ENCODE results near the gene TBCK.

TBCK gene

GRCh38 chr4:106034751-106035150, 281.3 kb downstream of the TBCK start:
- TF ChIP-seq PAX5 (IDR thresholded peaks at IDR 0.05; ENCODE audit: insufficient read depth, low read length, severe bottlenecking) (no peak), POU2F2 (IDR thresholded peaks at IDR 0.05; ENCODE audit: low read depth, low read length) (no peak), TAF1 (IDR thresholded peaks at IDR 0.05; ENCODE audit: low read depth, low read length) (no peak), POLR2A (IDR thresholded peaks at IDR 0.05; ENCODE audit: low read depth, low read length) (no peak), SPI1 (IDR thresholded peaks at IDR 0.05; ENCODE audit: low read depth, low read length) (no peak), POLR2AphosphoS5 (IDR thresholded peaks at IDR 0.05; ENCODE audit: low read depth, low read length) (no peak)
- DNase-seq (ENCODE audit: insufficient read length, low spot score), result no peak
- FAIRE-seq, result no peak

- TF ChIP-seq SPI1 (IDR thresholded peaks at IDR 0.05; ENCODE audit: low read depth, low read length), result no peak
- TF ChIP-seq PAX5 (IDR thresholded peaks at IDR 0.05; ENCODE audit: insufficient read depth, low read length, severe bottlenecking), result no peak
- TF ChIP-seq POLR2A (IDR thresholded peaks at IDR 0.05; ENCODE audit: low read depth, low read length), result no peak
- TF ChIP-seq POU2F2 (IDR thresholded peaks at IDR 0.05; ENCODE audit: low read depth, low read length), result no peak
- TF ChIP-seq POLR2AphosphoS5 (IDR thresholded peaks at IDR 0.05; ENCODE audit: low read depth, low read length), result no peak
- no peak for TF ChIP-seq TAF1 (IDR thresholded peaks at IDR 0.05; ENCODE audit: low read depth, low read length)
- DNase-seq (ENCODE audit: insufficient read length, low spot score), result no peak
- no peak for FAIRE-seq
These were observed 281.8 kb downstream of the TBCK start for GRCh38 chr4:106034220-106034619.

- no peak for TF ChIP-seq POU2F2 (IDR thresholded peaks at IDR 0.05; ENCODE audit: low read depth, low read length)
- no peak for TF ChIP-seq TAF1 (IDR thresholded peaks at IDR 0.05; ENCODE audit: low read depth, low read length)
- TF ChIP-seq PAX5 (IDR thresholded peaks at IDR 0.05; ENCODE audit: insufficient read depth, low read length, severe bottlenecking), result no peak
- no peak for TF ChIP-seq POLR2AphosphoS5 (IDR thresholded peaks at IDR 0.05; ENCODE audit: low read depth, low read length)
- TF ChIP-seq SPI1 (IDR thresholded peaks at IDR 0.05; ENCODE audit: low read depth, low read length), result no peak
- no peak for TF ChIP-seq POLR2A (IDR thresholded peaks at IDR 0.05; ENCODE audit: low read depth, low read length)
- FAIRE-seq (no peak), DNase-seq (ENCODE audit: insufficient read length, low spot score) (no peak)
These were observed 282.5 kb downstream of the TBCK start for GRCh38 chr4:106033469-106033868.

GRCh38 chr4:106032851-106033286, 283.1 kb downstream of the TBCK start:
- TF ChIP-seq POLR2AphosphoS5 (IDR thresholded peaks at IDR 0.05; ENCODE audit: low read depth, low read length) (no peak), POU2F2 (IDR thresholded peaks at IDR 0.05; ENCODE audit: low read depth, low read length) (no peak), POLR2A (IDR thresholded peaks at IDR 0.05; ENCODE audit: low read depth, low read length) (no peak), SPI1 (IDR thresholded peaks at IDR 0.05; ENCODE audit: low read depth, low read length) (no peak), PAX5 (IDR thresholded peaks at IDR 0.05; ENCODE audit: insufficient read depth, low read length, severe bottlenecking) (no peak), TAF1 (IDR thresholded peaks at IDR 0.05; ENCODE audit: low read depth, low read length) (no peak)
- FAIRE-seq (no peak), DNase-seq (ENCODE audit: insufficient read length, low spot score) (no peak)

DNA sequence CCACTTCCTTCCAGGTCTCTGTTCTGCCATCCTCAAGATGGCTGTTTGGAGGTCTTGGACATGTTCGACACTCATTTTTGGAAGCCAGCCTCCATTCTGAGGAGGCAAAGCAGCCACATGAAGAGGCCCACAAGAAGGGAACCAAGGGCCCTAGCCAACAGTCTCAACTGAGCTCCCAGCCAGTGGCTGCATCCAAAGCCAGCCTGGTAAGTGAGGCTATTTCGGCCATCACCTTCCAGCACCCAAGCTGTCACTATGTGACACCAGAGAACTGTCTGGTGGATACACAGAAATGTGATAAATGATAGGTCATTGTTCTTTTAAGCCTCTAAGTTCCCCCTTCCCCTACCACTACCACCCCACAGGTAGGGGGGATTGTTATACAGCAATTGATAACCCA, 293.6 kb downstream of the TBCK start:
- no peak for TF ChIP-seq PAX5 (IDR thresholded peaks at IDR 0.05; ENCODE audit: insufficient read depth, low read length, severe bottlenecking)
- no peak for TF ChIP-seq TAF1 (IDR thresholded peaks at IDR 0.05; ENCODE audit: low read depth, low read length)
- no peak for TF ChIP-seq POLR2A (IDR thresholded peaks at IDR 0.05; ENCODE audit: low read depth, low read length)
- TF ChIP-seq POLR2AphosphoS5 (IDR thresholded peaks at IDR 0.05; ENCODE audit: low read depth, low read length), result no peak
- no peak for TF ChIP-seq SPI1 (IDR thresholded peaks at IDR 0.05; ENCODE audit: low read depth, low read length)
- no peak for TF ChIP-seq POU2F2 (IDR thresholded peaks at IDR 0.05; ENCODE audit: low read depth, low read length)
- DNase-seq (ENCODE audit: insufficient read length, low spot score) (no peak), FAIRE-seq (no peak)

GRCh38 chr4:106021737-106022410, 294.1 kb downstream of the TBCK start:
- DNase-seq (ENCODE audit: insufficient read length, low spot score), result no peak
- no peak for FAIRE-seq
- TF ChIP-seq TAF1 (IDR thresholded peaks at IDR 0.05; ENCODE audit: low read depth, low read length) (no peak), POU2F2 (IDR thresholded peaks at IDR 0.05; ENCODE audit: low read depth, low read length) (no peak), SPI1 (IDR thresholded peaks at IDR 0.05; ENCODE audit: low read depth, low read length) (no peak), POLR2A (IDR thresholded peaks at IDR 0.05; ENCODE audit: low read depth, low read length) (no peak), POLR2AphosphoS5 (IDR thresholded peaks at IDR 0.05; ENCODE audit: low read depth, low read length) (no peak), PAX5 (IDR thresholded peaks at IDR 0.05; ENCODE audit: insufficient read depth, low read length, severe bottlenecking) (no peak)

DNA sequence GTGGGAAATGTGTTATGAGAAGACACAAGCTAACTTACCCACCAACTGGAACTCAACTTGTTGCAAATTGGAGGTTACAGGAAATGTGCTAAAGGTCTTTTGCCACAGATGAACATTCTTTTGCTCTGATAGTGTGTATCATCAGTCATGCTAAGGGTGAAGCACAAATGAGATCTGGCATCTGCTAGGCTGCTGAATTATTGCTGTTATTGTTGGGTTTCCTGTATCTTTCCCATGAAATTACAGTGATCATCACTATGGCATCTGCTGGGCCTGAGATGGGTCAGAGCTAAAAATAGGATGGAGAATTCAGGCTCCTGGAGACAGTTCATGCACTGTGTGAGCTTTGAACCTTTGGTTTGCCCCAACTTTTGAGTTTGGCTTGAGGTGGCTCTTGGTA, 296.2 kb downstream of the TBCK start:
- DNase-seq (ENCODE audit: insufficient read length, low spot score) (no peak), FAIRE-seq (no peak)
- TF ChIP-seq POLR2AphosphoS5 (IDR thresholded peaks at IDR 0.05; ENCODE audit: low read depth, low read length) (no peak), POU2F2 (IDR thresholded peaks at IDR 0.05; ENCODE audit: low read depth, low read length) (no peak), SPI1 (IDR thresholded peaks at IDR 0.05; ENCODE audit: low read depth, low read length) (no peak), POLR2A (IDR thresholded peaks at IDR 0.05; ENCODE audit: low read depth, low read length) (no peak), TAF1 (IDR thresholded peaks at IDR 0.05; ENCODE audit: low read depth, low read length) (no peak), PAX5 (IDR thresholded peaks at IDR 0.05; ENCODE audit: insufficient read depth, low read length, severe bottlenecking) (no peak)

GRCh38 chr4:106017975-106018374, 298.0 kb downstream of the TBCK start:
- no peak for TF ChIP-seq POLR2AphosphoS5 (IDR thresholded peaks at IDR 0.05; ENCODE audit: low read depth, low read length)
- TF ChIP-seq POU2F2 (IDR thresholded peaks at IDR 0.05; ENCODE audit: low read depth, low read length), result no peak
- no peak for TF ChIP-seq POLR2A (IDR thresholded peaks at IDR 0.05; ENCODE audit: low read depth, low read length)
- TF ChIP-seq SPI1 (IDR thresholded peaks at IDR 0.05; ENCODE audit: low read depth, low read length), result no peak
- no peak for TF ChIP-seq PAX5 (IDR thresholded peaks at IDR 0.05; ENCODE audit: insufficient read depth, low read length, severe bottlenecking)
- no peak for FAIRE-seq
- no peak for DNase-seq (ENCODE audit: insufficient read length, low spot score)

GRCh38 chr4:106011387-106011786, 304.6 kb downstream of the TBCK start:
- TF ChIP-seq SPI1 (IDR thresholded peaks at IDR 0.05; ENCODE audit: low read depth, low read length), result no peak
- TF ChIP-seq POLR2A (IDR thresholded peaks at IDR 0.05; ENCODE audit: low read depth, low read length), result no peak
- FAIRE-seq (no peak), DNase-seq (ENCODE audit: insufficient read length, low spot score) (no peak)

- DNase-seq (ENCODE audit: insufficient read length, low spot score) (no peak), FAIRE-seq (no peak)
- TF ChIP-seq POU2F2 (IDR thresholded peaks at IDR 0.05; ENCODE audit: low read depth, low read length), result no peak
- no peak for TF ChIP-seq PAX5 (IDR thresholded peaks at IDR 0.05; ENCODE audit: insufficient read depth, low read length, severe bottlenecking)
- no peak for TF ChIP-seq POLR2AphosphoS5 (IDR thresholded peaks at IDR 0.05; ENCODE audit: low read depth, low read length)
- no peak for TF ChIP-seq POLR2A (IDR thresholded peaks at IDR 0.05; ENCODE audit: low read depth, low read length)
- no peak for TF ChIP-seq TAF1 (IDR thresholded peaks at IDR 0.05; ENCODE audit: low read depth, low read length)
- TF ChIP-seq SPI1 (IDR thresholded peaks at IDR 0.05; ENCODE audit: low read depth, low read length), result no peak
These were observed 305.2 kb downstream of the TBCK start for GRCh38 chr4:106010761-106011160.
